ENCODE data around the gene IL36RN.

DNA sequence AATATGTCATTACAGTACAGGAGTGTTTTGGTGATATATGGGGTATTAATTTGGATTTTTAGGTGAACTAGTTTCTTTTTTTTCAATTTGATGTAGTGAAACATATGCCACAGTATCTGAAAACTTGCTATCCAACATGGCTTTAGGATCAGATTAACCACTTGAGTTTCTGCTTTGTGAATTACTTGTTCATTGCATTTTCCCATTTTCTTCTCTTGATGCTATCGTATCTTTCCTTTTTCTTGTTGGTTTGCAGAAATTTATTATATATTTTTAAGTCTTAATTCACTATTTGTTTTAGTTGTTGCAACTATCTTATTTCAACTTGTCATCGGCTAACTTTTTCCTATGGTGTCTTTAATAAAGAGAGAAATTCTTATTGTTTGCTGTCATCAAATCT, 44.9 kb upstream of the IL36RN start:
- TF ChIP-seq POLR2A (IDR thresholded peaks at IDR 0.05; ENCODE audit: low read length) (no peak), GATA1 (IDR thresholded peaks at IDR 0.05; ENCODE audit: low read depth, low read length) (no peak)
